GM23338 (cell line): ENCODE data around the gene GPR55. TPM values are rescaled to one million over a fixed set of nuclear protein-coding genes. Genes with fewer than 3 reads are reported as not detected.

ENCODE experiments used
- ATAC-seq: fragments of 200-7000 bp; cut with Tn5 transposase; 3 replicates; pipeline ENCODE4 v1.9.1; 2020
- DNase-seq: peaks from one replicate; pipeline ENCODE4 v3.0.0-alpha.2; 2015; ENCODE audit warnings: low spot score
- H2AFZ ChIP-seq: fragments of 200-600 bp; sonication (generic); 2 replicates; pipeline ENCODE4 v1.8.0; 2016; ENCODE audit warnings: antibody characterized with exemption, mild to moderate bottlenecking, moderate library complexity
- H3F3A ChIP-seq: fragments of 200-600 bp; sonication (generic); replicated peaks from 2 replicates; pipeline ENCODE4 v1.8.0; 2017; ENCODE audit warnings: antibody characterized with exemption, mixed run types, low read depth
- H3K27ac ChIP-seq: fragments of 200-600 bp; sonication (generic); 2 replicates; pipeline ENCODE4 v1.6.1; 2016; ENCODE audit warnings: low read depth
- H3K27me3 ChIP-seq: fragments of 200-600 bp; sonication (generic); 2 replicates; pipeline ENCODE4 v1.8.0; 2016; ENCODE audit warnings: mild to moderate bottlenecking, mixed run types, moderate library complexity; ENCODE audit not compliant: insufficient read depth
- H3K36me3 ChIP-seq: fragments of 200-600 bp; sonication (generic); 2 replicates; pipeline ENCODE4 v1.8.0; 2016; ENCODE audit warnings: mild to moderate bottlenecking; ENCODE audit not compliant: insufficient read depth
- H3K4me1 ChIP-seq: fragments of 200-600 bp; sonication (generic); 2 replicates; pipeline ENCODE4 v1.8.0; 2016; ENCODE audit warnings: mild to moderate bottlenecking, moderate library complexity; ENCODE audit not compliant: insufficient read depth
- H3K4me2 ChIP-seq: fragments of 200-600 bp; sonication (generic); 2 replicates; pipeline ENCODE4 v1.7.1; 2017; ENCODE audit warnings: mixed run types
- H3K4me3 ChIP-seq: fragments of 200-600 bp; sonication (generic); 2 replicates; pipeline ENCODE4 v1.6.1; 2016; ENCODE audit warnings: mixed run types
- H3K79me2 ChIP-seq: fragments of 200-600 bp; sonication (generic); replicated peaks from 2 replicates; pipeline ENCODE4 v1.8.0; 2017; ENCODE audit warnings: mild to moderate bottlenecking; ENCODE audit not compliant: insufficient read depth
- H3K9me2 ChIP-seq: fragments of 200-600 bp; sonication (generic); 2 replicates; pipeline ENCODE4 v1.8.0; 2017; ENCODE audit not compliant: insufficient read depth
- H4K20me1 ChIP-seq: fragments of 200-600 bp; sonication (generic); replicated peaks from 2 replicates; pipeline ENCODE4 v1.8.0; 2017; ENCODE audit warnings: mild to moderate bottlenecking; ENCODE audit not compliant: insufficient read depth
- H3K27ac Mint-ChIP-seq: 2 replicates; pipeline ENCODE4 v1.8.0; 2020; ENCODE audit warnings: inconsistent platforms, mild to moderate bottlenecking, moderate library complexity, mixed read lengths
- H3K27me3 Mint-ChIP-seq: 3 replicates; pipeline ENCODE4 v1.8.0; 2022; ENCODE audit warnings: low read depth, mild to moderate bottlenecking, moderate library complexity, mixed read lengths, inconsistent platforms; ENCODE audit not compliant: insufficient read depth, poor library complexity
- H3K36me3 Mint-ChIP-seq: 3 replicates; pipeline ENCODE4 v1.8.0; 2021; ENCODE audit warnings: low read depth, mild to moderate bottlenecking, inconsistent platforms, moderate library complexity, mixed read lengths
- H3K4me1 Mint-ChIP-seq: 3 replicates; pipeline ENCODE4 v1.8.0; 2020; ENCODE audit warnings: mild to moderate bottlenecking, inconsistent platforms, mixed read lengths
- H3K4me3 Mint-ChIP-seq: 3 replicates; pipeline ENCODE4 v1.8.0; 2021; ENCODE audit warnings: moderate library complexity, mild to moderate bottlenecking, inconsistent platforms, mixed read lengths
- H3K9me3 Mint-ChIP-seq: 3 replicates; pipeline ENCODE4 v1.8.0; 2020; ENCODE audit warnings: moderate library complexity, mild to moderate bottlenecking, inconsistent platforms, mixed read lengths
- CREB1 ChIP-seq: fragments of 250-450 bp; sonication (Bioruptor Pico); IDR thresholded peaks from 2 replicates; pipeline ENCODE4 v1.5.0; 2020; ENCODE audit warnings: low read depth, mild to moderate bottlenecking, moderate library complexity
- ETS1 ChIP-seq: IDR thresholded peaks from 2 replicates; pipeline ENCODE4 v1.6.1; 2016; ENCODE audit warnings: antibody characterized with exemption
- EZH2 ChIP-seq: fragments of 200-600 bp; sonication (generic); IDR thresholded peaks from one replicate; pipeline ENCODE4 v1.8.0; 2017; ENCODE audit warnings: antibody characterized with exemption, mild to moderate bottlenecking, low read depth; ENCODE audit not compliant: unreplicated experiment
- EZH2phosphoT487 ChIP-seq: fragments of 200-600 bp; sonication (generic); IDR thresholded peaks from one replicate; pipeline ENCODE4 v1.8.1; 2018; ENCODE audit warnings: antibody characterized with exemption; ENCODE audit not compliant: unreplicated experiment
- JUNB ChIP-seq: IDR thresholded peaks from one replicate; pipeline ENCODE4 v1.6.1; 2016; ENCODE audit warnings: antibody characterized with exemption; ENCODE audit not compliant: unreplicated experiment
- NANOG ChIP-seq: IDR thresholded peaks from 2 replicates; pipeline ENCODE4 v1.6.1; 2016; ENCODE audit warnings: antibody characterized with exemption, borderline replicate concordance
- POLR2AphosphoS5 ChIP-seq: IDR thresholded peaks from 2 replicates; pipeline ENCODE4 v1.6.1; 2016; ENCODE audit warnings: antibody characterized with exemption, low read depth
- STAT1 ChIP-seq: IDR thresholded peaks from one replicate; pipeline ENCODE4 v1.6.1; 2016; ENCODE audit warnings: antibody characterized with exemption; ENCODE audit not compliant: unreplicated experiment
- ZNF114 ChIP-seq: fragments of 250-450 bp; sonication (Bioruptor Pico); IDR thresholded peaks from 2 replicates; pipeline ENCODE4 v1.5.0; 2020; ENCODE audit warnings: mild to moderate bottlenecking, moderate library complexity
- ZNF331 ChIP-seq: fragments of 250-450 bp; sonication (Bioruptor Pico); IDR thresholded peaks from 2 replicates; pipeline ENCODE4 v1.5.0; 2020; ENCODE audit warnings: low read depth, mild to moderate bottlenecking, moderate library complexity
- ZNF462 ChIP-seq: fragments of 250-450 bp; sonication (Bioruptor Pico); IDR thresholded peaks from 2 replicates; pipeline ENCODE4 v1.5.0; 2020; ENCODE audit warnings: mild to moderate bottlenecking, moderate library complexity
- polyA plus RNA-seq: library from polyadenylated mRNA; unstranded; fragments of >200 nt; fragmentation: Nextera tagmentation; extraction: Ambion mirVana; gene quantifications from 2 replicates; pipeline ENCODE4 v1.2.1, GENCODE V29; 2016
- total RNA-seq: library from RNA; depleted of rRNA; stranded (reverse); fragments of >200 nt; shearing (Covaris generic); gene quantifications from 2 replicates; pipeline ENCODE4 v1.2.3, GENCODE V29; 2014
- TF ChIP-seq, protein P1 (sequence below), 2 experiments: fragments of 200-600 bp in 1 of 2; sonication (generic) in 1 of 2; conservative IDR thresholded peaks; 2 replicates each; pipeline versions ENCODE4 v1.5.1 to v1.6.1; 2016 to 2017; ENCODE audit warnings: antibody characterized with exemption in 2 of 2, low read depth in 2 of 2, mild to moderate bottlenecking in 2 of 2, moderate library complexity in 1 of 2
- TF ChIP-seq, protein P2 (sequence below): IDR thresholded peaks from one replicate; pipeline ENCODE4 v1.6.1; 2018; ENCODE audit warnings: antibody characterized with exemption; ENCODE audit not compliant: unreplicated experiment

Gene GPR55
- total and polyA plus RNA-seq, 2 experiments from 2014 or later = not detected

DNA sequence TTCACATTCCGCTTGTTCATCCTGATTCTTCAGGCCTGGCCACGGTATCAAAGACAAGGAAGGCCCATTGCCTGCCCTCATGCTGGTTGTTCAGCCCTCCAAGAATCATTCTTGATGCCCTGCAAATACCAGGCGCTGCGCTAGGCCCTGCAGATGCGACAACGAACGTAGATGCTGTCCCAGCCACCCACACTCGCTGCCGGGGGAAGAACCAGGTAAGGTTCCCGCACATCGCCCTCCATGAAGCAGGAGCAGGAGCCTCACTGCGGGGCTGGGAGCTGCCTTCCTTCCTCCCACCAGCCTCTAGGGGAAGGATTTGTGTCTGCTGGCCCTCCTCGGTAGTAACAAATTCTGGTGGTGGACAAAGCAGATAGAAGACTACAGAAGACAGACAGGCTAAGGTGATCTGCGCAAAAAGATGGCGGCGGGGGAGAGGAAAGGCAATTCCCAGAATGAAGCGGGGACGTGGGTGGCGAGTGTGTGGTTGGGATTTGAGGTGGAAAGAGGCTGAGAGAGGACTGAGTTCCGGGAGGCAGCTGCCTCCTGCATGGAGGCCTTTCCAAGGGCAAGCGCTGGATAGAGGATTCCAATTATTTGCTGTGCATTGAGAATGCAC lies 19.8 kb upstream of the GPR55 start:
- no peaks in the 10 kb centered on the region for H4K20me1 ChIP-seq
- no peaks in the 10 kb centered on the region for H3K27me3 ChIP-seq
- H3K79me2 ChIP-seq = no peaks in the 10 kb centered on the region
- Mint-ChIP-seq H3K4me1 (no peaks in the 10 kb centered on the region; the same call in 2 of the 3 replicates), H3K9me3 (no peaks in the 10 kb centered on the region; the same call in 2 of the 3 replicates), H3K4me3 (no peak overlapping the region), H3K36me3 (no peaks in the 10 kb centered on the region; the same call in 2 of the 3 replicates), H3K27ac (no peak overlapping the region), H3K27me3 (peaks cover 8% of the 10 kb centered on the region)
- H3K27ac ChIP-seq = no peak overlapping the region
- H2AFZ ChIP-seq = peak overlapping the region; percentile 74; the same call in 1 of the 2 replicates
- DNase-seq = peak; percentile 40
- no peaks in the 10 kb centered on the region for H3F3A ChIP-seq
- H3K4me1 ChIP-seq = no peaks in the 10 kb centered on the region
- no peaks in the 10 kb centered on the region for H3K9me2 ChIP-seq
- no peak overlapping the region for H3K4me3 ChIP-seq
- peak; percentile 69 for ATAC-seq
- no peaks in the 10 kb centered on the region for H3K36me3 ChIP-seq
- H3K4me2 ChIP-seq = no peak overlapping the region
- TF ChIP-seq ZNF114 (CRISPR knock-in tag) = no peak
- no peak for TF ChIP-seq EZH2phosphoT487
- TF ChIP-seq, protein P1, sequence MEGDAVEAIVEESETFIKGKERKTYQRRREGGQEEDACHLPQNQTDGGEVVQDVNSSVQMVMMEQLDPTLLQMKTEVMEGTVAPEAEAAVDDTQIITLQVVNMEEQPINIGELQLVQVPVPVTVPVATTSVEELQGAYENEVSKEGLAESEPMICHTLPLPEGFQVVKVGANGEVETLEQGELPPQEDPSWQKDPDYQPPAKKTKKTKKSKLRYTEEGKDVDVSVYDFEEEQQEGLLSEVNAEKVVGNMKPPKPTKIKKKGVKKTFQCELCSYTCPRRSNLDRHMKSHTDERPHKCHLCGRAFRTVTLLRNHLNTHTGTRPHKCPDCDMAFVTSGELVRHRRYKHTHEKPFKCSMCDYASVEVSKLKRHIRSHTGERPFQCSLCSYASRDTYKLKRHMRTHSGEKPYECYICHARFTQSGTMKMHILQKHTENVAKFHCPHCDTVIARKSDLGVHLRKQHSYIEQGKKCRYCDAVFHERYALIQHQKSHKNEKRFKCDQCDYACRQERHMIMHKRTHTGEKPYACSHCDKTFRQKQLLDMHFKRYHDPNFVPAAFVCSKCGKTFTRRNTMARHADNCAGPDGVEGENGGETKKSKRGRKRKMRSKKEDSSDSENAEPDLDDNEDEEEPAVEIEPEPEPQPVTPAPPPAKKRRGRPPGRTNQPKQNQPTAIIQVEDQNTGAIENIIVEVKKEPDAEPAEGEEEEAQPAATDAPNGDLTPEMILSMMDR (conservative IDR thresholded peaks at IDR 0.05; ENCODE audit: low read depth in 2 of 2) = no peak
- no peak for TF ChIP-seq ETS1
- TF ChIP-seq CREB1 (CRISPR knock-in tag) = no peak
- TF ChIP-seq NANOG = no peak
- no peak for TF ChIP-seq JUNB
- no peak for TF ChIP-seq EZH2
- no peak for TF ChIP-seq POLR2AphosphoS5
- no peak for TF ChIP-seq ZNF331 (CRISPR knock-in tag)
- TF ChIP-seq, protein P2, sequence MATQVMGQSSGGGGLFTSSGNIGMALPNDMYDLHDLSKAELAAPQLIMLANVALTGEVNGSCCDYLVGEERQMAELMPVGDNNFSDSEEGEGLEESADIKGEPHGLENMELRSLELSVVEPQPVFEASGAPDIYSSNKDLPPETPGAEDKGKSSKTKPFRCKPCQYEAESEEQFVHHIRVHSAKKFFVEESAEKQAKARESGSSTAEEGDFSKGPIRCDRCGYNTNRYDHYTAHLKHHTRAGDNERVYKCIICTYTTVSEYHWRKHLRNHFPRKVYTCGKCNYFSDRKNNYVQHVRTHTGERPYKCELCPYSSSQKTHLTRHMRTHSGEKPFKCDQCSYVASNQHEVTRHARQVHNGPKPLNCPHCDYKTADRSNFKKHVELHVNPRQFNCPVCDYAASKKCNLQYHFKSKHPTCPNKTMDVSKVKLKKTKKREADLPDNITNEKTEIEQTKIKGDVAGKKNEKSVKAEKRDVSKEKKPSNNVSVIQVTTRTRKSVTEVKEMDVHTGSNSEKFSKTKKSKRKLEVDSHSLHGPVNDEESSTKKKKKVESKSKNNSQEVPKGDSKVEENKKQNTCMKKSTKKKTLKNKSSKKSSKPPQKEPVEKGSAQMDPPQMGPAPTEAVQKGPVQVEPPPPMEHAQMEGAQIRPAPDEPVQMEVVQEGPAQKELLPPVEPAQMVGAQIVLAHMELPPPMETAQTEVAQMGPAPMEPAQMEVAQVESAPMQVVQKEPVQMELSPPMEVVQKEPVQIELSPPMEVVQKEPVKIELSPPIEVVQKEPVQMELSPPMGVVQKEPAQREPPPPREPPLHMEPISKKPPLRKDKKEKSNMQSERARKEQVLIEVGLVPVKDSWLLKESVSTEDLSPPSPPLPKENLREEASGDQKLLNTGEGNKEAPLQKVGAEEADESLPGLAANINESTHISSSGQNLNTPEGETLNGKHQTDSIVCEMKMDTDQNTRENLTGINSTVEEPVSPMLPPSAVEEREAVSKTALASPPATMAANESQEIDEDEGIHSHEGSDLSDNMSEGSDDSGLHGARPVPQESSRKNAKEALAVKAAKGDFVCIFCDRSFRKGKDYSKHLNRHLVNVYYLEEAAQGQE = no peak
- no peak for TF ChIP-seq STAT1
- no peak for TF ChIP-seq ZNF462 (CRISPR knock-in tag)
